Ovary (tissue), 9 donors: ENCODE data around the gene CNTNAP5. TPM values are rescaled to one million over a fixed set of nuclear protein-coding genes. Genes with fewer than 3 reads are reported as not detected.

Source experiments
- DNase-seq, 5 donors: peaks; one replicate each; pipeline ENCODE4 v3.0.0-alpha.2; 2019 to 2020
- H3K27ac ChIP-seq, 2 donors: fragments of 200-600 bp; one replicate each; pipeline versions ENCODE4 v1.5.1 to v1.8.0; 2019 to 2022
- H3K27me3 ChIP-seq: fragments of 200-600 bp; one replicate; pipeline ENCODE4 v1.8.0; 2022
- H3K36me3 ChIP-seq: fragments of 200-600 bp; sonication (generic); one replicate; pipeline ENCODE4 v1.5.1; 2019
- H3K4me1 ChIP-seq: one replicate; pipeline ENCODE4 v1.8.1; 2013; ENCODE audit warnings: mild to moderate bottlenecking, moderate library complexity; ENCODE audit not compliant: insufficient read depth
- H3K4me3 ChIP-seq: fragments of 200-600 bp; sonication (generic); one replicate; pipeline ENCODE4 v1.5.1; 2017
- H3K9me3 ChIP-seq, 2 donors: fragments of 200-600 bp in 1 of 2; sonication (generic) in 1 of 2; one replicate each; pipeline versions ENCODE4 v1.5.1 to v1.8.1; 2013 to 2019; ENCODE audit warnings: mild to moderate bottlenecking in 1 of 2, moderate library complexity in 1 of 2
- CTCF ChIP-seq, 3 donors: fragments of 450-650 bp in 2 of 3; fragments of 200-600 bp in 1 of 3; IDR thresholded peaks; one replicate each; pipeline versions ENCODE4 v1.5.1 to v1.8.0; 2016 to 2022; ENCODE audit warnings: antibody characterized with exemption in 3 of 3, mild to moderate bottlenecking in 1 of 3
- EP300 ChIP-seq: sonication (generic); formaldehyde crosslinking; IDR thresholded peaks from one replicate; pipeline ENCODE4 v1.6.1; 2017; ENCODE audit warnings: antibody characterized with exemption
- POLR2A ChIP-seq: fragments of 450-650 bp; IDR thresholded peaks from one replicate; pipeline ENCODE4 v1.6.1; 2017; ENCODE audit warnings: antibody characterized with exemption, mild to moderate bottlenecking, moderate library complexity
- WGBS, 3 donors: extraction: QIAGEN DNeasy Blood & Tissue Kit in 1 of 3; methylation state at CpG; one replicate each; pipeline versions ENCODE4 v1.1.5 to v1.1.7; 2013 to 2017; 5-methylcytosine and 5-hydroxymethylcytosine counted together
- intact Hi-C, 4 donors: fragments of 100-400 bp; cut with DNase I; formaldehyde crosslinking; loops; one replicate each; pipeline versions ENCODE4 v1.11.0 to v1.15.1; 2022 to 2023
- polyA plus RNA-seq, 2 donors: library from polyadenylated mRNA; stranded (reverse); fragments of 200-250 nt in 1 of 2; fragments of 350-450 nt in 1 of 2; fragmentation: Illumina TruSeq in 1 of 2; extraction: RNeasy Lipid Tissue Mini Kit (QIAGEN cat#74804) in 1 of 2; gene quantifications; one replicate each; pipeline ENCODE4 v1.2.3, GENCODE V29; 2013 to 2014
- total RNA-seq, 7 donors: library from RNA; depleted of rRNA in 2 of 7; stranded (reverse); fragments of >200 nt in 2 of 7; fragmentation: NEBNext Ultra II Directional in 3 of 7; extraction: Animal tissue kit (Norgen Biotek cat#: 25700) in 3 of 7; gene quantifications; one replicate each; pipeline versions ENCODE4 v1.1.0 to v1.2.4, GENCODE V29; 2016 to 2023
- donor health status: DM: no; HTN: no; CAD: no; lungs with moderate emphysema.
- donor health status: DM: no; HTN: no; CAD: no.
- donor health status: Bipolar disorder and iron deficiency.
- donor health status: DM: yes; HTN: yes; CAD: no.
- donor health status: DM: no; HTN: no; CAD: no.
- donor health status: DM: yes; HTN: yes; CAD: no.

CNTNAP5 gene
- total and polyA plus RNA-seq, 9 donors, result not detected

- H3K36me3 ChIP-seq, result no peaks in the 10 kb centered on the region
- intact Hi-C loops, result no loop called here
- H3K9me3 ChIP-seq, result no peaks in the 10 kb centered on the region
- no peak for TF ChIP-seq POLR2A
- TF ChIP-seq EP300, result no peak
- no peak for TF ChIP-seq CTCF (IDR thresholded peaks at IDR 0.05)
- H3K4me3 ChIP-seq, result no peak overlapping the region
- no peaks in the 10 kb centered on the region for H3K4me1 ChIP-seq
- DNase-seq, result no peak
- H3K27ac ChIP-seq, result no peak overlapping the region
- WGBS, 3 donors, result 0 to 86% (median 55%) methylated on average over 2 of the region's 2 CpGs
- H3K27me3 ChIP-seq, result no peaks in the 10 kb centered on the region
These were observed 688.9 kb downstream of the CNTNAP5 start for GRCh38 chr2:124713969-124714368.

GRCh38 chr2:124725187-124725586, 700.1 kb downstream of the CNTNAP5 start:
- H3K36me3 ChIP-seq, result no peaks in the 10 kb centered on the region

GRCh38 chr2:124740636-124741035, 715.5 kb downstream of the CNTNAP5 start:
- Histone ChIP-seq H3K9me3 (peaks cover 0 to 3% of the 10 kb centered on the region in 2 donors), H3K27me3 (no peaks in the 10 kb centered on the region), H3K4me1 (no peaks in the 10 kb centered on the region), H3K27ac (no peak overlapping the region), H3K36me3 (no peaks in the 10 kb centered on the region), H3K4me3 (no peak overlapping the region)
- 55 to 60% (median 60%) methylated on average over 2 of the region's 2 CpGs for WGBS, 3 donors
- intact Hi-C loops, result no loop called here
- TF ChIP-seq CTCF (IDR thresholded peaks at IDR 0.05) (no peak), EP300 (no peak), POLR2A (no peak)
- no peak for DNase-seq

More at GRCh38 chr2:124725187-124725586, 700.1 kb downstream of the CNTNAP5 start:
- TF ChIP-seq EP300, result no peak
- TF ChIP-seq POLR2A, result no peak
- TF ChIP-seq CTCF (IDR thresholded peaks at IDR 0.05), result no peak
- no peak for DNase-seq
- H3K4me3 ChIP-seq, result no peak overlapping the region
- no peaks in the 10 kb centered on the region for H3K9me3 ChIP-seq
- no peaks in the 10 kb centered on the region for H3K4me1 ChIP-seq
- H3K27ac ChIP-seq, result no peak overlapping the region
- intact Hi-C loops, result no loop called here
- H3K27me3 ChIP-seq, result peaks cover 3% of the 10 kb centered on the region

DNA sequence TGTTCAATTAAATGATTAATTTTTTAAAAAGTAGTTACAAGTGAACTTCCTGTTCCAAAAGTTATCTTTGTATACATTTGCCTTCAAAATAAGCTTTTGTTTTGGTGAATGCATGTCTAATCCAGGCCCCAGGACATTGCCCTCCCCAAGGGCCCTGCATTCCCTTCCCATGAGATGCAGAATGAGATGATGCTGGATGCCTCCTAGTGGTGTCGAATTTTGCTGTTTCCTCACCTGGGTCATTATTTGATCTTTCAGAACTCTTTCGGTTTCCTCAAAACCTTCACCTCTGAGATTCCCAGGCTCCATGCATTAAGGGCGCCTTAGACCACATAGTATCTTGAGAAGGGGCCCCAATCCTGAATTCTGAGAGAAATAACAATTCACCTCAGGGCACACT, 728.8 kb downstream of the CNTNAP5 start:
- Histone ChIP-seq H3K27ac (no peak overlapping the region), H3K4me1 (no peaks in the 10 kb centered on the region), H3K36me3 (no peaks in the 10 kb centered on the region), H3K27me3 (no peaks in the 10 kb centered on the region), H3K9me3 (no peaks in the 10 kb centered on the region), H3K4me3 (no peak overlapping the region)
- no peak for DNase-seq
- TF ChIP-seq EP300, result no peak
- TF ChIP-seq CTCF (IDR thresholded peaks at IDR 0.05), result no peak
- TF ChIP-seq POLR2A, result no peak
- 75 to 90% (median 81%) methylated on average over 3 of the region's 3 CpGs for WGBS, 3 donors
- intact Hi-C loops, result no loop called here

- intact Hi-C loops, result no loop called here
- DNase-seq, result no peak
- H3K4me1 ChIP-seq, result no peaks in the 10 kb centered on the region
- H3K4me3 ChIP-seq, result no peak overlapping the region
- H3K27ac ChIP-seq, result no peak overlapping the region
- H3K27me3 ChIP-seq, result no peaks in the 10 kb centered on the region
- TF ChIP-seq POLR2A (no peak), EP300 (no peak), CTCF (IDR thresholded peaks at IDR 0.05) (no peak)
- no peaks in the 10 kb centered on the region for H3K9me3 ChIP-seq
- H3K36me3 ChIP-seq, result no peaks in the 10 kb centered on the region
- 44 to 67% (median 61%) methylated on average over 1 of the region's 1 CpG for WGBS, 3 donors
These were observed 730.3 kb downstream of the CNTNAP5 start for GRCh38 chr2:124755386-124755785.
